Measurements from ENCODE around the gene GPC6.
"Not testable (repeated sequence)": the region's sequence is repeated elsewhere in the genome, so short reads cannot be mapped to it uniquely, and the experiment has no call there.

Gene GPC6

DNA sequence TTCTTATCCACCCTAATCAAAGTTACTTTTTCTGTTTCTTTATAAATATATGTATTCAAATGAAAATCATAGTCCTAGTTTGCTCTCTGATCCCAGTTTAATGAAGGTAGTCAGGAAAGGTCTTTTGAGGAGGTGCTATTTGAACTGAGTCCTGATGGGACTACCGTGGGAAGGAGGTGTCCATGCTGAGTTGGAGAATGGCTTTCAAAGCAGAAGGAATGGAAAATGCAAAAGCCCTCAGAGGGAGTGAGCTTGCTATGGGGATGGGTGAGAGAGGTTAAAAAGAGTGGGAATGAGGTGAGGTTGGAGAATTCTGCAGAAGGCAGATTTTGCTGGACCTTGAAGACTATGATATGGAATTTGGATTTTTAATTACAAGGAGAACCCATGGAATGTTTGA is 193.6 kb downstream of the GPC6 start:
- in situ Hi-C loops (cut with MboI; ENCODE audit: low sequenced_read_pairs): no loop called here

GRCh38 chr13:93420887-93421286 is 194.3 kb downstream of the GPC6 start:
- in situ Hi-C loops (cut with MboI; ENCODE audit: low sequenced_read_pairs): no loop called here

DNA sequence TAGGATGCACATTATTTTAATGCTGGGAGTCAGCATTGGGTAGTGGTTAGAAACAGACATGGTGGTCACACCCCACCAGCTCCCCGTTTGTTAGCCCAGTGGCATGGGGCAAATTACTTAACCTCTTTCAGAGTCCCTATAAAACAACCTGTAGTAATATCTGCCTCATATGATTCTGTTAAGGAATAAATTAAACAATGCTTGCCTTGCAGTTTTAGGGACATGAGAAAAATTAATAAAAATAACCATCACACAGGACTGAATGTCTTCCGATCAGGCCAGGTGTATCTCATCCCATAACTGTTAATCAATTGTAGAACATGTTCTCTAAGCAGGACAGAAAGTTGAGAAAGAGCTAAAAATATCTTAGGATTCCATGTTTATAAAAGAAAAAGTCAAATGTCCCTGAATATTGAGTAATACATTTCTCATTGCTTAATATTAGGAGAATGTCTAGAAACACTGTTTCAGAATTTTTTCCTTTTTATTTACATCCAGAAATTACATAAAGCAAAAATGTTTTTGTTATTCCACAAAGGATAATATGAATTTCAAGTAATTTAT is 196.5 kb downstream of the GPC6 start:
- in situ Hi-C loops (cut with MboI; ENCODE audit: low sequenced_read_pairs): no loop called here

DNA sequence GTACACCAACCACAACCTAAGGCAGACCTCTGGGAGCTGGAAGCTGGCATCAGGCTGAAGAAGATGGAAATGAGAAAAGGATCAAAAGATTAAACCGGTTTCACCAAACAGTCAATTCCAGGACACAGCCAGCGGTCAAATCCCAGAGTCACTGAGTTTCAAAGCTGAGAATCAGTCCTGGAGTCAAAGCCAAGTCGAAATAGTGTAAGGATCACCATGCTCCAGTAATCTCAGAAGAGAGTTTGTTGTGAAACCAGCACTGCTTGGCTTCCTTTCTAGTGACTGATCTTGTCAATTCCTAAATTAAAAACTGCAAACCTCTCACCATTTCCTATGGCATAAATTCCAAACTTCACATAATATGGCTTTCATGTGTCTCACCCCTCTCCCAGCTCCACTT is 198.8 kb downstream of the GPC6 start:
- in situ Hi-C loops (cut with MboI; ENCODE audit: low sequenced_read_pairs): no loop called here

- in situ Hi-C loops (cut with MboI; ENCODE audit: low sequenced_read_pairs): no loop called here
Measured at GRCh38 chr13:93430381-93430780, 203.8 kb downstream of the GPC6 start.

- in situ Hi-C loops (cut with MboI; ENCODE audit: low sequenced_read_pairs): no loop called here
Measured at GRCh38 chr13:93435651-93436050, 209.0 kb downstream of the GPC6 start.

DNA sequence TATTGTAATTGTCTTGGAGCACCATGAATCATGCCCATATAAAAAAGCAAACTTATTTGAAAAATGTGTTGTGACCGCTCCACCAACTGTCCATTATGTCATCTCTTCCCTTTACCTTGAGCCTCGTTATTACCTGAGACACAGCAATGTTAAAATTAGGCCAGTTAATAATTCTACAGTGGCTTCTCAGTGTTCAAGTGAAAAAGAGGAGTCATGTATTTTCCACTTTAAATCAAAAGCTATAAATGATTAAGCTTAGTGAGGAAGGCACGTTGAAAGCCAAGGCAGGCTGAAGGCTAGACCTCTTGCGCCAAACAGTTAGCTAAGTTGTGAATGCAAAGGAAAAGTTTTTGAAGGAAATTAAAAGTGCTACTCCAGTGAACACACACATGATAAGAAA is 210.5 kb downstream of the GPC6 start:
- in situ Hi-C loops (cut with MboI; ENCODE audit: low sequenced_read_pairs): no loop called here

- in situ Hi-C loops (cut with MboI; ENCODE audit: low sequenced_read_pairs): no loop called here
Measured at GRCh38 chr13:93446238-93446637, 219.6 kb downstream of the GPC6 start.

DNA sequence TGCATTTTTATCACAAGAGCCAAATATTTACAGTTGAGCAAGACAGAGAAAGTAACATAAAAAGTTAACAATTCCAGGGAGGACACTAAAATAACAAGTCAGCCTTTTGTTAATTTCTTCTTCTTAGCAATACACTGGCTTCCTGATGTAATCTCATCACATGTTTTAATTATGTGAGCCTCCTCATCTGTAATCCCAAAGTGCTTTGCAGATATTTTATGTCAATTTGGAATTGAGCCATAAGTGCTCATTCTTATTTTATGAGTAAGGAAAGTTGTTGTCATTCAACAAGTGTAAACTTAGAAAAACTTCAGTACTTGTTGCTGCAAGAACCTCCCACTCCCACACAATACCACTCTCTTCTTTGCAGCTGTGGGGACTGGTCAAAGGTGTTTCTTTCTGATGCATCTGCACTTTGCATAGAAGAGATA is 223.6 kb downstream of the GPC6 start:
- in situ Hi-C loops (cut with MboI; ENCODE audit: low sequenced_read_pairs): no loop called here

GRCh38 chr13:93450761-93451160 is 224.2 kb downstream of the GPC6 start:
- in situ Hi-C loops (cut with MboI; ENCODE audit: low sequenced_read_pairs): no loop called here

GRCh38 chr13:93454676-93455235 is 228.1 kb downstream of the GPC6 start:
- in situ Hi-C loops (cut with MboI; ENCODE audit: low sequenced_read_pairs): not testable (repeated sequence)

DNA sequence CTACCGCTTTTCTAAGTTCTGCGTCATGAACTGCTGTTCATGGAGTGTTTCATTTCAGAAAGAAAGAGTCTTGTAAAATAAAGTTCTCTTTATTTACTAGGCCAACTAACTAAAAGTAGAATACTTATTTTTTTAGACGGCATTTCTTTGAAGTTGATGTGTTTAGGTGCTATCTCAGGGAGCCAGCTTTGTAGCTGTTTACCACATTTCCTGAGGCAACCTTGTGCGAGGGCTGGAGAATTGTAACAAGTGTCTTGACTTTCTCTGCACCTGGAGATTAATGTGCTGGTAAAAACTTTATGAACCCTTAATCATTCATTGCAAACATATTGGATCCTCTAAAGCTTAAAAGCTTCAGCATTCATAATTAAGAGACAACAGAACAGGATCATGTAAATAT is 229.3 kb downstream of the GPC6 start:
- in situ Hi-C loops (cut with MboI; ENCODE audit: low sequenced_read_pairs): no loop called here

GRCh38 chr13:93460005-93460404 is 233.4 kb downstream of the GPC6 start:
- in situ Hi-C loops (cut with MboI; ENCODE audit: low sequenced_read_pairs): no loop called here

DNA sequence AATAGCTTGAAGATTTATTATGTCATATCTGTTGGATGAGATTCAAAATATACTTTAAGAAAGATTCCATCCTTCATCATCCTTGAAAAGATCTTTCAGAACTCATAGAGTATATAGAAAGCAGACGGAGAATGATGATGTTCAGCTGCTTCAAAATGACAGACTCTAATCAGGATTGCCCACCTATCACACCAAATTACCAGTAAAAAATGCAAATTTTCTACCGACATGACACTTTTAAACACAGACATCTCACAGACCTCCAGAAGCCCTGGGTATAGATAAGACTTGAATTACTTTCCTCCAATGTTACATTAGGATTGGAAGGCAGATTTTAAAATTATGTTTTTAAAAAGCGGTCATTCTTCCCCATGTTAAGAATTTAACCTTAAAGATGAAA is 235.5 kb downstream of the GPC6 start:
- in situ Hi-C loops (cut with MboI; ENCODE audit: low sequenced_read_pairs): no loop called here

GRCh38 chr13:93466502-93467036 is 240.0 kb downstream of the GPC6 start:
- in situ Hi-C loops (cut with MboI; ENCODE audit: low sequenced_read_pairs): no loop called here

- in situ Hi-C loops (cut with MboI; ENCODE audit: low sequenced_read_pairs): no loop called here
Measured at GRCh38 chr13:93467175-93467574, 240.6 kb downstream of the GPC6 start.

DNA sequence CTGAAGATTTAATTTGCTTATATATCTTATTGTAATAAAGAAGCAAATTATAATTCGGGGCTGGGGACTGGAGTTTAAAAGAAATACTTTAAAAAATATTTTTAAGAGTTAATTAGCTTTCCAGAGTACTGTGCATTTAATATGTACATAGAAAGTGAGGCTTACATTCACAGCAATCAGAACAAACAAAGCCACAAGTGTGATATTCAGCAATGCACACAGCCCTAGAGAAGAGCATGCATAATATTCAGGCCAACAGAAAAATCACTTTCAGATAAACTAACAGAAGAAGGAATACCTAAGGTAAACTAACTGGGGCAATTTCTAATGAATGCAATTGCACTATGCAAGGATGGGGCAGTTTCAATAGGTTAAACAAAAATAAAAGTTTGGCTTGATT is 241.8 kb downstream of the GPC6 start:
- in situ Hi-C loops (cut with MboI; ENCODE audit: low sequenced_read_pairs): no loop called here

GRCh38 chr13:93472296-93472695 is 245.7 kb downstream of the GPC6 start:
- in situ Hi-C loops (cut with MboI; ENCODE audit: low sequenced_read_pairs): no loop called here

GRCh38 chr13:93472814-93473296 is 246.2 kb downstream of the GPC6 start:
- in situ Hi-C loops (cut with MboI; ENCODE audit: low sequenced_read_pairs): no loop called here

DNA sequence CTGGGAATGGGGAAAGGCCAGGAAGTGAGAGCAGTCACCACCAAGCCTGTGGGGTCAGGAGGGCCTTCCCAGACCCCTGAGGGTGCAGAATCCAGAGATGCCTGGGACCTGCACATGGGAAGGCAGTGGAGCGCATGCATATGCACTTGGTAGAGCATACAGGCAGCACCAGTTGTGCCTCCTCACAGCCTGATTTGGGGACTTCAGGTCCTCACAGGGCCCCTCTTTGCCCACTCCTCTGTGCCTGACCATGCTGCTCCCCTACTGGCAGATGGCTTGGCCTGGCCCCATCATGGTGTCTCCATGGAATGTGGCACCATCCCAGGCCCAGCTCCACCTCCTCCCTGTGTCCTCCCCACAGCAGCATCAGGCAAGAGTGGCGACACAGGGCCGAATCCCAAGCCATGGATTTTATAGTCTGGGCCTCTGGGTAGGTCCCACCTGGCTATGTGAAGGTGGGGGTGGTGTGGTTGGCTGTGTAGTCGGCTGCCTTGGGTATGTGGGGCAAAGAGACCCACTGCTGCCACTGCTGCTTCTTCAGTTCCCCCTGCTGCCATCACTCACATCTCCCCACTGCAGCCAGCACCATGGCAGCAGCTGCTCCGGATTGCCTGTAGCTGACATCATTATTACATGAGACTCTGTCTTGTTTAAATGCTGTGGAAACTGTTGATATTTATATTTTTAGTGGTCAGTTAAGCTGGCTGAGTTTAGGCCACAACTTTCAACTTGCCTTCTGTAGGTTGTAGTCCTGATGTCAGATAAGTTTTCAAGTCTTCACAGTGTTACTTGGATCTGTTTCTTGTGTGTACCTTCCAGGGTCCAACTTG is 247.0 kb downstream of the GPC6 start:
- in situ Hi-C loops (cut with MboI; ENCODE audit: low sequenced_read_pairs): no loop called here

DNA sequence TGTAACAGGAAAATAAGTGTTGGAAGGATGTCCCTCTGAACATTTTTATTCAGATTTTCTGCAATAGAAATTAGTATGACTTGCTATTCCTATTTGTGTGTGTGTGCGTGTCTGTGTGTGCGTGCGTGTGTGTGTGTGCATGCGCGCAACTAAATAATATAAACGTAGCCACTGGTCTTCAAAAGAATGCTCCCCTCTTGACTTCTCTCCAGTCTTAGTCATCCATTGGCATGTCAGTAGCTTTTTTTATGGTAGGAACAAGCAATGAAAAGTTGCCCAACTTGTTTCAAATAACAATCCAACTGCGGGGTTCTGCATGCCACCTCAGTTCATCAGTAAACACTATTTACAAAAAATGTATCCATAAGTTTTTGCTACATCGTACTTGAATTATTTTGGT is 249.6 kb downstream of the GPC6 start:
- in situ Hi-C loops (cut with MboI; ENCODE audit: low sequenced_read_pairs): no loop called here

GRCh38 chr13:93477238-93477637 is 250.6 kb downstream of the GPC6 start:
- in situ Hi-C loops (cut with MboI; ENCODE audit: low sequenced_read_pairs): no loop called here

Data from HL-60/S4 treated with phorbol 12-myristate 13-acetate at 8.2 ng/mL for 4 days and 3 days (cell line).